DMS 273 (cell line): ENCODE results near the gene TSPY2.
"Not testable (repeated sequence)": the region's sequence is repeated elsewhere in the genome, so short reads cannot be mapped to it uniquely, and the experiment has no call there.

Experiments used
- DNase-seq: peaks from one replicate; lab custom pipeline; 2025; ENCODE audit not compliant: unreplicated experiment; lab: John Stamatoyannopoulos, UW

TSPY2 gene, protein sequence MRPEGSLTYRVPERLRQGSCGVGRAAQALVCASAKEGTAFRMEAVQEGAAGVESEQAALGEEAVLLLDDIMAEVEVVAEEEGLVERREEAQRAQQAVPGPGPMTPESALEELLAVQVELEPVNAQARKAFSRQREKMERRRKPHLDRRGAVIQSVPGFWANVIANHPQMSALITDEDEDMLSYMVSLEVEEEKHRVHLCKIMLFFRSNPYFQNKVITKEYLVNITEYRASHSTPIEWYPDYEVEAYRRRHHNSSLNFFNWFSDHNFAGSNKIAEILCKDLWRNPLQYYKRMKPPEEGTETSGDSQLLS

DNA sequence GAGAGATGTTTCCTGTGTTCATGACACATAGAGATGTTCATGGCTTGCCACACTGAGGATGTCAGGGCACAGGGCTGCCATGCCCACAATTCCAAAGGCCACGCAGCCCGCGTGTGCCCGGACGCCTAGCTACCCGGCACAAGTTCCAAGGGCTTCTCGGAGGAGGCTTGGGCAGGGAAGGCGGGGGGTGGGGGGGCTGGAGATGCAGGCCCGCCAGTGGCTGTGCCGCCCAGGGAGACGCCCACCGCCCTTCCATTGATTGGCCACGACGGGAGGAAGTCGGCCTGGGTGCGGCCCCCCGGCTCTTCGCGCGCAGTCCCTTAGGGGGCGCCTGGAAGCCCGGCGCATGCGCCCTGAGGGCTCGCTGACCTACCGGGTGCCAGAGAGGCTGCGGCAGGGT lies at the start of gene TSPY2:
Gene TSPY2, plus strand, starts transcription at position 301 of the 400 bp plus-strand sequence. Its CDS starts 46 bp downstream, at position 347.
- DNase-seq = not testable (repeated sequence)

DNA sequence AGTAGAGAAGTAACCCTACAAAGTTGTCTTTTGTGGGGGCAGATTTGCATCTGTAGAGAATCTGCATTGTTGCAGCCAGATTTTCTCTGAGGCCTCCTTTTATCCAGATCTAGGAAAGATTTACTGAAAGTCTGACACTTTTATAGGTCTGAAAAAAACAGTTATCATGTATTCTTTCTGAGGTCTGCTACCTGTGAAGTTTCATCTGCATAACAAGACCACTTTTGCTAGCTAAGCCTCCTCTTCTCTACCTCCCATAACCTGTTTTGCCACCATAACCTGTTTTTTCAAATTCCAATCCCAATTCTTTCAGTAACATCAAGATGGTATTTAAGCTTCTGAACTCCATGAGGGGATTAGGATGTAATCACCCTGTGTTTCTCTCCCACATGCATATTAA lies 36.5 kb upstream of the TSPY2 start:
- DNase-seq = not testable (repeated sequence)

DNA sequence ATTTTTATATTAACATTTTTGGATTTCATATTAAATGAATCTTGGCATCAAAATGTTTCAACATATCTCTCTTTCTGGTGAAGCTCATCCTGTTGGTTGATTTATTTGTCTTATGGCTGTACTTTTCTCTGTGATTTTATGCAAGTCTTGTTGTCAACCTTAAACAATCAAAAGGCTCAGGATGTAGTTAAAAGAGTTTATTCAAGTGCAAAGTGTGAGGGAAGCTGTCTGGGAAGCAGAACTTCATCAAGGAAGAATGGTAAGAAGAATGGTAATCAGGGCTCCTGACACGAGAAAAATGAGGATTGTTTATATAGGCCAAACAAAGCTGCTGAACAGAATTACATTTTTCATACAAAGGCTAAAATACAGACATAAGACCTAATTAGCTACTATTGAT lies 29.0 kb upstream of the TSPY2 start:
- not testable (repeated sequence) for DNase-seq

DNA sequence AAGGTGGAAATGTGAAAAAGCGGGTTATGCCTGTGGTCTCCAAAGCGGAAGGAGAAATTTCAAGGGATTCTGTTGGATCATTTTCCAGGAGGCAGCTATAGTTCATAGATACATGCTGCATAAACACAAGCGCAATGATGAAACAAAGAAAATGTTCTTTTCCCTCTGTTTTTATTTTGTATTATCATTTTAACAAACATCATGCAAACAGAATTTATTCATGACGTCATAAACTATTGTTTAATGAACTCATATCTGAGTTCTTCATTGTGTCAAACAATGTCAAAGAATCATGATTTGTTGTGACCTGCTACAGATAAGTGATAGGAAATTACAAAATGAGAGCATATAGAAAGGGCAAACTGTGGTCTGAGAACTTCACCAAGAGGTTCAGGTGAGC lies 23.8 kb downstream of the TSPY2 start:
- not testable (repeated sequence) for DNase-seq
